Epithelial cell of esophagus (primary cell): ENCODE measurements around the gene OSBPL8.

Experiments used
- DNase-seq: peaks from one replicate; pipeline ENCODE4 v3.0.0; 2010; ENCODE audit warnings: low read depth
- H3K4me3 ChIP-seq: 2 replicates; pipeline ENCODE4 v1.5.1; 2011; ENCODE audit warnings: mild to moderate bottlenecking, low read length, control low read depth
- CTCF ChIP-seq: IDR thresholded peaks from 2 replicates; pipeline ENCODE4 v1.5.1; 2011; ENCODE audit warnings: low read depth, mild to moderate bottlenecking, low read length, control low read depth, inconsistent platforms; ENCODE audit not compliant: insufficient read depth; ENCODE audit errors: missing control alignments

Gene OSBPL8

GRCh38 chr12:76559400-76560085 lies at the start of gene OSBPL8:
OSBPL8 (minus strand) TSS chr12:76559771; CDS start chr12:76487551, 72,220 bp downstream.
- peak; percentile 93 for DNase-seq
- H3K4me3 ChIP-seq, result peak within 1 kb of the TSS; percentile 89
- no peak for TF ChIP-seq CTCF

- DNase-seq, result peak; percentile 25
- no peak for TF ChIP-seq CTCF
- no peak overlapping the region for H3K4me3 ChIP-seq
Observed at GRCh38 chr12:76608070-76608469, 48.5 kb upstream of the OSBPL8 start.

GRCh38 chr12:76595056-76595455 lies 35.5 kb upstream of the OSBPL8 start:
- TF ChIP-seq CTCF, result no peak

GRCh38 chr12:76591476-76591875 lies 31.9 kb upstream of the OSBPL8 start:
- no peak for TF ChIP-seq CTCF
- H3K4me3 ChIP-seq, result no peak overlapping the region
- DNase-seq, result peak; percentile 39

More at GRCh38 chr12:76595056-76595455, 35.5 kb upstream of the OSBPL8 start:
- no peak overlapping the region for H3K4me3 ChIP-seq
- DNase-seq, result peak; percentile 9

- DNase-seq, result peak; percentile 54
- TF ChIP-seq CTCF, result no peak
Observed at GRCh38 chr12:76590131-76590530, 30.6 kb upstream of the OSBPL8 start.

GRCh38 chr12:76588881-76589565 lies 29.5 kb upstream of the OSBPL8 start:
- DNase-seq, result peak; percentile 96
- no peak overlapping the region for H3K4me3 ChIP-seq
- no peak for TF ChIP-seq CTCF

More at GRCh38 chr12:76590131-76590530, 30.6 kb upstream of the OSBPL8 start:
- H3K4me3 ChIP-seq, result no peak overlapping the region
